ENCODE measurements around the gene SIGLEC7.
"Not testable (repeated sequence)": the region's sequence is repeated elsewhere in the genome, so short reads cannot be mapped to it uniquely, and the experiment has no call there.

Gene SIGLEC7

DNA sequence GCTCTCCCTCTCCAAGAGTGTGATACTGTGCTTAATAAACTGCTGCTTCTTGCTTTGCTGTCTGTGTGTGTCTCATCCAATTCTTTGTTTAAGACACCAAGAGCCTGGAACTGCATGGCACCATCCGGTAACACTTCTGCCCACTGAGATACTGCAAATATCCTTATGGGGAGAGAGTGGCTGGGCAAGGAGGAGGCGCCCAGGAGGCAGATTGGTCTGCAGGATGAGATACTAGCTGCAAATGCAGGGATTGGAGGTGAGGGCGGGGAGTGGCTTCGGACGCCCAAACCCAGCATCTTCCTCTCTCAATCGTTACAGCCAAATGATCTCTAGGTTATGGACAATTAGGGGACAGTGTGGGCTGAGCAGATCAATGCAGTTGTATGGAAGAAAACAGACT, 1.7 kb upstream of the SIGLEC7 start:
- no peak for DNase-seq

DNA sequence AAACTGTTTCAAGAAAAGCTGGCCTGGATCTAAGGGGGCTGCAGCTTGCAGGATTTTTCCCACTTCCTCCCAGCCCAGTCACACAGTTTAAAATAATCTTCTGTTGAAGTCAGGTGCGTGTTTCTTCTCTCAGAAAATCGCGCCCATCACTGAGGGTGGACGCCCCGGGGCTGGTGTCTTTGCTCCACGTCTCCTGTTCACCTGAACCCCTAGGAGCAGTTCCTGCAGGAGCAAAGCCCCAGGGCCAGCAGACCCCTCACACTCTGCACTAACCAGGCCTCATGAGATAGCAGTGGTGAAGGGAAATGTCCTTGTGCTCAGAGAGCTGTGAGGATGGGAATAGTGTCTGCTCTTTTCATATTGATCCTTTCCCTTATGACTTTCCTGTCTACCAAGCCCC, 920 bp upstream of the SIGLEC7 start:
- no peak for DNase-seq

DNA sequence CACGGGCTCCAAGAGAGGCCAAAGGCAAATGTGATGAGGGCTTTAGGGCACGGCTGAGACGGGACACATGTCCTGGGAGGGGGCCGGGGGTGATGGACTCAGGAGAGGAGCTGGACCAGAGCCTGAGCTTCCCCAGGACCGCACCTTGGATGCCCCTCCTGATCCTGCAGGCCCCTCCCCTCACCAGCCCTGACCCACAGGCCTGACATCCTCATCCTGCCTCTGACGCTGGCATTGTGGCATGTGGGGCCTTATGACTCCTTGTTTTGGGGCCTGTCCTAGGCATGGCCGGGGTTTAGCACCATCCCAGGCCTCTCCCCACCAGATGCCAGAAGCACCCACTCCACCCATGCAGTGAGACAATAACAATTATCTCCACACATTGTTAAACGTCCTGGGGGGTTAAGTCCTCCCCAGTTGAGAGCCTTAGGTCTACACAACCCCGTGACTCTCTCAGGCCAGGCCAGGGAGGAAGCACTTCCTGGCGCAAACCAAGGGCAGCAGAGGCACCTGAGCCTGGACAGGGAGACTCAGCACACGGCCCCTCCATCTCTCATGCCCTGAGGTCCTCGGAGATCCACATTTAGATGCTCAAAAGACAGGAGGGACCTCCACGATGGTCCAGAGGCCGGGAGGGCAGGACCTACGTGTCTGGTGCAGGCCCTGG, 841 bp downstream of the SIGLEC7 start:
- DNase-seq = not testable (repeated sequence)

DNA sequence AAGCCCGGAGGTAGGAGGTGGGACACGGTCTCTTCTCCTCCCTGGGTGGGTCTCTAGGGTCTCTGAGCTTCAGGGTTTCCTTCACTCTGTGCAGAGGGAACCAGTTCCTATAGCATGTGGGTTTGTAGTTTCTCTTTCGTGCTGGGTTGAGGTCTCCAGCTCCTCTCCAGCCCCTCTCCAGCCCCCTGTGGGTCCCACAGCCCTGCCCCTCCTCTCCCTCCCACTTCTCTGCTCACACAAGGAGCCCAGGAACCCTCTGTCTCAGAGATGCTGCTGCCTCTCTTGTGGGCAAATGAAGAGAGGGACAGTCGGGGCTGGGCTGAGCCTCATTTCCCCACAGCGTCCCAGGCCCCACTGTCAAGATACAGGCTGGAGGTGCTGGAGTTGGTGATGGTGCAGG, 1.4 kb downstream of the SIGLEC7 start:
- no peak for DNase-seq

DNA sequence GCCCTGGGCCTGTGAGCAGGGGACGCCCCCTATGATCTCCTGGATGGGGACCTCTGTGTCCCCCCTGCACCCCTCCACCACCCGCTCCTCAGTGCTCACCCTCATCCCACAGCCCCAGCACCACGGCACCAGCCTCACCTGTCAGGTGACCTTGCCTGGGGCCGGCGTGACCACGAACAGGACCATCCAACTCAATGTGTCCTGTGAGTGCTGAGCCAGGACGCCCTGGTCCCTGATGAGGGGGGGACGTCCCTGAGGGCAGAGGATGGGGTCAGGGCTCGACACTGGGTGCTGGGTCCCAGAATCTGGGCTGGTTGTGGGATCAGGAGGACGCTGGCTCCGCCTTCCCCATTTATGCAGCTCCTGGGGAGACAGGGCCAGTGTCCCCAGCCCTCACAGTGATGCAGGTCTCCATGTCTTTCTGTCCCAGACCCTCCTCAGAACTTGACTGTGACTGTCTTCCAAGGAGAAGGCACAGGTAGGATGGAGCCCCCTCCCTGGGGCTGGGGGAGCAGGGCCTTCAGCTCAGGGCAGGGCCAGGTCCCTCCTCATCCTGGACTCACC, 2.5 kb downstream of the SIGLEC7 start:
- no peak for DNase-seq

DNA sequence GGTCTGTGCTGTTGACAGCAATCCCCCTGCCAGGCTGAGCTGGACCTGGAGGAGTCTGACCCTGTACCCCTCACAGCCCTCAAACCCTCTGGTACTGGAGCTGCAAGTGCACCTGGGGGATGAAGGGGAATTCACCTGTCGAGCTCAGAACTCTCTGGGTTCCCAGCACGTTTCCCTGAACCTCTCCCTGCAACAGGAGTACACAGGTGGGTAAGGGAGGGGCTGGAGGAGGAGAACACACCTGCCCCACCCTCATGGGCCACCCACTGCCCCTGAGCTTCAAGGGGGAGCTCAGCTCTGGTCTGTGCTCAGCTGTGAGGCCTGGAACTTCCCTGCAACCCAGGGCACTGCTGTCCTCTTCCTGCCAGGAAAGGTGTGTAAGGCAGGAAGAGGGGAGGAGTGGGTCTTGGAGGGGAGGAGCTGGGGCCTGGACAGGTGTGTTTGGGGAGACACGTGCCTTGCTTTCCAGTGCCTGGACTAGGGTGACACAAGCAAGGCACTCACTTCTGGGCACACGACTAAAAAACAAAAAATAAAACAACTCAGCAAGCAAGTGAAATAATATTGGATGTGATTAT, 3.9 kb downstream of the SIGLEC7 start:
- DNase-seq = no peak

DNA sequence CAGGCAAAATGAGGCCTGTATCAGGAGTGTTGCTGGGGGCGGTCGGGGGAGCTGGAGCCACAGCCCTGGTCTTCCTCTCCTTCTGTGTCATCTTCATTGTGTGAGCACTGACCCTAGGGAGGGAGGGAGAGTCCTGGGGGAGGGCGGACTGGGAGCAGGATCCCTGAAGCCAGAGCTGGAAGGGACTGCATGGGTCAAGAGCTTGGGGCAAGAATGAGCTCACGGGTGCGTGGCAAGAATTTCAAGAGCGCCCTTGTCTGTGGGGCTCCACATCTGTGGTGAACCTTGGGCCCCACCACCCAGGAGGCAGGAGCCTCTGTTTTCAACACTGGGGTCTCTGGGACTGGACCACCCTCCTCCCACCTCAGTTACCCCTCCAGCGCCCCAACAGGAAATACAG, 4.7 kb downstream of the SIGLEC7 start:
- DNase-seq = no peak

DNA sequence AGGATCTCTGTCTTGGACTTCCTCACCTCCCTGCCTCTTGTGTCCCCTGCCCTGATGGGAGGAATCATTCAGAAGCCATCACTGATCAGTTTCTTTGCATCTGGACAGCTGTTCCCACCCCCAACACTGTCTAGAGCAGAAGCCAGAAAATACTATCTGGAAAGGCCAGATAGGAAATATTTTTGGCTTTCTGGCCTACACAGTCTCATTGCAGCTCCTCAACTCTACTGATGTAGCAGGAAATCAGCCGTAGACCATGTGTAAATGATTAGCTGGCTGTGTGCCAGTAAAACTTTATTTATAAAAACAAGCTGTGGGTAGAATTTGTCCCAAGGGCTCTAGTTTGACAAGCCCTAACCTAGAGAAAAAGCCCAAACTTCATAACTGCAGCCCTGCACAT, 5.6 kb downstream of the SIGLEC7 start:
- no peak for DNase-seq

DNA sequence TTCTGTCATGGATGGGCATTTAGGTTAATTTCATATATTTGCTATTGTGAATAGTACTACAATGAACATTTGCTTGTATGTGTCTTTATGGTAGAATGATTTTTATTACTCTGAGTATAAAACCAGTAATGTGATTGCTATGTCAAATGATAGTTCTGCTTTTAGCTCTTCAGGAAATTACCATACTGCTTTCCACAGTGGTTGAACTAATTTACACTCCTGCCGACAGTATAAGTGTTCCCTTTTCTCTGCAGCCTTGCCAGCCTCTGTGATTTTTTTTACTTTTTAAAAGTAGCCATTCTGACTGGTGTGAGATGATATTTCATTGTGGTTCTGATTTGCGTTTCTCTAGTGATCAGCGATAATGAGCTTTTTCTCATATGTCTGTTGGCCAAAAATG, 6.5 kb downstream of the SIGLEC7 start:
- DNase-seq = no peak

DNA sequence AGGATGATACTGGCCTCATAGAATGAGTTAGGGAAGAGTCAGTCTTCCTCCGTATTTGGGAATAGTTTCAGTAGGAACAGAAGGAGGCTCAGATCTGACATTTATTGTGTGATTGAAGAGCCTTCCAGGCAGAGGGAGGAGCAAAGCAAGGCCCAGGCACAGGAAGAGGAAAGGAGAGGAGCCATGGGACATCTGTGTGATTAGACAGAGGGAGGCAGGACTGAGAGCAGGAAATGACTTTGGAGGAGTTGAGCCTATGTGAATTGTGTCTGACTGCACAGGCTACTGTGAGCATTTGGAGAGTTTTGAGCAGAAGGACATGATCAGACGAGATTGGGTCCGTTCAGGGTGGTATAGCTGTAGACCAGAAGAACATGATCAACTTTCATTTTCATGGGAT, 8.5 kb downstream of the SIGLEC7 start:
- DNase-seq = no peak

DNA sequence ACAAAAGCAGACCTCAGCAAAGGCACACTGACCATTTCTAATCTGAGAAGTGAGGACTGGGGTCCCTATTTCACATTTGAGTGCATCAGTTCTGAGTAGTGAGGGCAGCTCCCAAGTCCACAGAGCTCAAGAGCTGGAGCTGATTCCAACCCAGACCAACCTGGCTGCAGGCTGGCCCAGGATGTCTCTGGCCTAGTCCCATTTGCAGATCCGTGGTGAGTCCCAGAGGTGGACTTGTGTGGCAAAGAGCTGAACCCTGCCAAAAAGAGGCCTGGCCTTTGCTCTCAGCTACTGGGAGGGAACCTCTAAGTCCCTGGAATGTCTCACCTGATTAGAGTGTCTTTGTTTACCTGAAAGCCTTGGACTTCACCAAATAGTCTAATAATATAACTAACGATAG, 14.6 kb downstream of the SIGLEC7 start:
- no peak for DNase-seq

DNA sequence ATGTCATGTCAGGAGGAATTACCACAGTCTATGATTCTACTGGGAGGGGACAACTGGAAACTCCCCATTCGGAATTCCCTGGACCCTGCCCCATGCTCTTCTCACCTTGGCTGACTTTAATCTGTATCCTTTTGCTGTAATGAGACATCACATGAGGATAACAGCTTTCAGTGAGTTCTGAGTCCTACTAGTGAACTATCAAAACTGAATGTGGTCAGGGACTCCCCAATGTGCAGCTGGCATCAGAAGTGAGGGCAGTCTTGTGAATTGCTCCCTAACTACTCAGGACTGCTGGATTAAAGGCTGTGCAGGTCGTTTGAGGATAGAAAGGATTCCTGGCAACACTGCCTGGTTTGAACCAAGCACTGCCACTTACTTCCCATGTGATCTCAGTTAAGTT, 15.2 kb downstream of the SIGLEC7 start:
- no peak for DNase-seq

DNA sequence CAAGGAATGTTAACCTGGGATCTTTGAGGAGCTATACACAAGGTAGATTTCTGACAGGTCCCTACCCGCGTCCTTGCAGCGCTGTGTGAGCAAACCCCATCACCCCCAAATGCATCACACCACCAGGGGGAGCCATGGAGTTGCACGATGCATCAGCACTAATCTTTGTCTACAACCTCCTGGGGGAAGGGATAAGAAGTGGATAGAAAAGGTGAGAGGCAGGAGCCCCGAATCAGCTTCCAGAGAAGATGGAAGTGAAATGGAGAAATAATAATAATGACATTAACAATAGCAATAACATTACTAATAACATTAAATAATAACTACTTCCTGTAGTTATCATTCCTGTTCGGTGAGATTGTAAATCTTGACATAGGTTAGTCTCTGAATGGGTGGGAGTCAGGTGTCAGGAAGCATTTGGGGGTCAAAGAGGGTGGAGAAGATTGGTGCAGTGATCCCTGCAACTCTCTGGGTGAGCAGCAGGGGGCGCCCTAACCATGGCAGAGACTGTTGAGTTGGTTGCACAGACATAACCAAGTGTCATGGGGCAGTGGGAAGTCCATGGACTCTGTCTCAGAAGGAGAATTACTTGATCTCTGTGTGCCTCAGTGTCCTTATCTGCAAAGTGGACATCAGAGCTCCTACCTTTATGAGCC, 16.5 kb downstream of the SIGLEC7 start:
- no peak for DNase-seq

DNA sequence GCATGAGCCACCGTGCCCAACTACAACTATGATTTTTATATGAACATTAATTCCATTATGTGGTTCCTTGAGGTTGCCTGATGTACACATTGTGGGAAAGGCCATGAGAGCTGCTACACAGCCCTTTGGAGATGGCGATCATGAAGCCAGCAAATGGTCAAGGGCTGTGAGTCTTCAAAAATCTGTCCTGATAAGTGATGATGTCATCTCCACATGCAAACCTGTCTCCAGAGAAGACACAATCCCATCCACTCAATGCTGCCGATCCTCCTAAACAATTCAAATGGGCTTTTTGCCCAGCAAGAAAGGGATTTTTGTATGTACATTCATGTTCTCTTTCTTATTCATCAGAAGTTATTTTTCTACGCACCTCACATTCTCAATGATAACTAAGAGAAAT, 17.6 kb downstream of the SIGLEC7 start:
- DNase-seq = no peak

DNA sequence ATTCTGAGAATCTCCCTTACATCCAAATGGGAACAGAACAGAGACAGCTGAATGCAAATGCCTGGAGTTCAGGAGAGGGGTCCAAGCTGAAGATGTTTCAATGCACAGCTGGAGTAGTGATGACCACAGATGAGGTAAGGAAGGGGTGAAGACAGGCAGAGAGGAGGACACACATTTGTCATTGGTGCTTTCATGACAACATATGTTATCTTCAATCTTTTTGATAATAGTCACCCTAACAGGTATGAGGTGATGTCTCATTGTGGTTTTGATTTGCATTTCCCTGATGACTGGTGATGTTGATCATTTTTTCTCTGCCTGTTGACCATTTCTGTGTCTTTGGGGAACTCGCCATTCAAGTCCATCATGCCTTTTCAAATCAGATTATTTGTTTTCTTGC, 19.2 kb downstream of the SIGLEC7 start:
- DNase-seq = no peak

DNA sequence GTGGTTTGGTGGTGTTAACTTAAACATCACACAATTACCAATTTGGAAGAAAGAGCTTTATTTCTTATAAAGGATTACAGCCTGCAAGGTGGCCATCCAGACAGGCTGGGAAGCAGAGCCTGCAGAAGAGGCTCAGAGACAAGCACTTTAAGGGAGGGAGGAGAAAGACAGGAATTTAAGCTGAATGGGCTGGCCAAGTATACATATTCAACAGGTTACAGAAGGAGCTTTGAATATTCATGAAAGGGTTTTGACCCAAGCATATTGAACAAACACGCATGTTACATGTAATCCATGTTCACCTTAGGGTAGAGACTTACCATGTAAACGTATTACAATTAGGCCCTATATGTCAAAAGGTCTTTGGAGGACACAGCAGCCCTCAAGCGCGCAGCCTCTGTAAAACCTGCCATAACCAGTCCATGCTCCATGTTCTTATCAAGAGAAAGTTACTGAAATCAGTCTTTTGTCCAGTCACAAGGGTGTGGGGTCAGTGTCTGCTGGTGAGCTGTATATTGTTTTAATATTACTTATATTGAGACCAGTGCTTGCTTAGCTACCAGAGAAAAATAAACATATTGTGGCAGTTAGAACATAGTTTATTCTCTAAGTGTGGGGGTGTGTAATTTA, 19.9 kb downstream of the SIGLEC7 start:
- no peak for DNase-seq

DNA sequence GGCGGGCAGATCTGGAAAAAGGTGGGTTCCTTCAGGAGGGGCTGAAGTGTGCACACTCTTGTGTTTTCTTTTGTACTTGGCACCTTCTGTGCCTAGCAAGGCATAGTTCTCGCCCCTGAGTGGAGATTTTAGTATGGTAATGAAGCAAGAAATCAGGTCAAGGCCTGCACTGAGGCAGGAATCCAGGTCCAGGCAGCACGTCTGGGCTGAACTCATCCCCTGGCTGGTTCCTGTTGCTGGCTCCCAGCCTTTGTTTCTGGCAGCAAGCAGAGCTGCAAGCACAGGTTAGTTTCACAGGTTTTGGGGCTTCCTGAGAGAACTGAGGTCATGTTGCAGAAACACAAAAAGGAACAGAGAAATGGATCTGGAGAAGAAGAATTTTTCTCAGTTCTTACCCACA, 21.2 kb downstream of the SIGLEC7 start:
- DNase-seq = no peak

DNA sequence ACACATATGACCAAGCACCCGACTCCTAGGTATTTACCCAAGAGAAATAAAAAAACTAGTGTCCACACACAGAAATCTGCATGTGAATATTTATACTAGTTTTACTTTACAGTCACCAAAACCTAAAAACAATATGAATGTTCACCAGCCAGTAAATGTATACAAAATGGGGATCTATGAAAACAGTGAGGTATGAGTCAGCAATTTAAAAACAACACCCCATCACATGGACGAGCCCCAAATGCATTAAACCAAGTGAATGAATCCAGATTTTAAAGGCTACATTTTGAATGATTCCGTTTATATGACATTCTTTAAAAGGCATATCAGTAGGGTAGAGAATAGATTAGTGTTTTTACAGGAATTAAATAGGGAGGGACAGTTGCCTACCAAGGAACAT, 22.1 kb downstream of the SIGLEC7 start:
- DNase-seq = no peak

DNA sequence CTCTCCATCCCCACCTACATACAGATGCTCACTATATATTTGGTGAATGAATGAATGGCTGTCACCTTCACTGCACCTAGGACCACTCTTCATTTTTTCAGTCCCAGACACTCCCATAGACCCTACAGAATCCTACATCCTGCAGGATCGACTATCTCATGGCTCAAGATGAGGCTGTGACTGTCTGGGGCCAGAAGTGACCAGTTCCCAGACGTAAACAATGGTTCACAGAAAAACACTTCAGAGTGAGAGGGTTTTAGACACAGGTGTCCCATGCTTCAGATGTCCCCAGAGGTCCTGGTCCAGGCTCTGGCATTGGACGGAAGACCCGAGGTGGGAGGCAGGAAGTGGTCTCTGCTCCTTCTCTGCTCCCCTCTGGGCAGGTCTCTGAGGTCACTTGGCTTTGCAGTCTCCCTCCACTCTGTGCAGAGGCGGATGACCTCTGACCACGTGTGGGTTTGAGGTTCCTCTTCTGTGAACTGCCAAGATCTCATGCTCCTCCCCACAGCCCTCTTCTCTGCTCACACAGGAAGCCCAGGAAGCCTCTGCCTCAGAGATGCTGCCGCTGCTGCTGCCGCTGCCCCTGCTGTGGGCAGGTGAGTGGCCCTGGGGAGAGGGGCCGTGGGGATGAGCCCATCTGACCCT, 24.9 kb downstream of the SIGLEC7 start:
- DNase-seq = no peak

DNA sequence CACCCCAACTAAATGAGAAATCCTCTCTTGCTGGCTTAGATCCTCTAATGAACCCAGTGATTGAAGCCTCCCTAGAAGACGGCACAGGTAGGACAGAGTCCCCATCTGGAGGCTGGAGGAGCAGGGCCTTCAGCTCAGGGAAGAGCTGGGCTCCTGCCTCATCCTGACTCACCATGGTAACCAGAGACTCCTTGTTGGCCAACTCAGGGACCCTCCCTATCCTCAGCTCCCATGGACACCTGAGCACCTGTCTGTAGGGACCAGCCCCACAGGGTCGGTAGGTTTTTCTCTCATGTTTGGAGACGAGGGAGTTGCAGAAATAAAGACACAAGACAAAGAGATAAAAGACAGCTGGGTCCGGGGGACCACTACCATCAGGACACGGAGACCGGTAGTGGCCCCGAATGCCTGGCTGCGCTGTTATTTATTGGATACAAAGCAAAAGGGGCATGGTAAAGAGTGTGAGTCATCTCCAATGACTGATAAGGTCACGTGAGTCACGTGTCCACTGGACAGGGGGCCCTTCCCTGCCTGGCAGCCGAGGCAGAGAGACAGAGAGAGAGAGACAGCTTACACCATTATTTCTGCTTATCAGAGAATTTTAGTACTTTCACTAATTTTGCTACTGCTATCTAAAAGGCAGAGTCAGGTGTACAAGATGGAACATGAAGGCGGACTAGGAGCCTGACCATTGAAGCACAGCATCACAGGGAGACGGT, 26.6 kb downstream of the SIGLEC7 start:
- no peak for DNase-seq

DNA sequence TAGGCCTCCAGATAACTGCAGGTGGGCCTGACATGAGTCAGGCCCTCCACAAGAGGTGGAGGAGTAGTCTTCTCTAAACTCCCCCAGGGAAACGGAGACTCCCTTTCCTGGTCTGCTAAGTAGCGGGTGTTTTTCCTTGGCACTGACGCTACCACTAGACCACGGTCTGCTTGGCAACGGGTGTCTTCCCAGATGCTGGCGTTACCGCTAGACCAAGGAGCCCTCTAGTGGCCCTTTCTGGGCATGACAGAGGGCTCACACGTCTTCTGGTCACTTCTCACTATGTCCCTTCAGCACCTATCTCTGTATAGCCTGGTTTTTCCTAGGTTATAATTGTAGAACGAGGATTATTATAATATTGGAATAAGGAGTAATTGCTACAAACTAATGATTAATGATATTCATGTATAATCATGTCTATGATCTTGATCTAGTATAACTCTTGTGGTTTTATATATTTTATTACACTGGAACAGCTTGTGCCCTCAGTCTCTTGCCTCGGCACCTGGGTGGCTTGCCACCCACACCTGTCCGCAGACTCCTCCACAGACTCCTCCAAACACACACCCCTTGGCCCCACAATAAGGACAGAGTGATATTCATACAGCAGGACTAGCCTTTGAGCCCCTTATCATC, 27.3 kb downstream of the SIGLEC7 start:
- not testable (repeated sequence) for DNase-seq

DNA sequence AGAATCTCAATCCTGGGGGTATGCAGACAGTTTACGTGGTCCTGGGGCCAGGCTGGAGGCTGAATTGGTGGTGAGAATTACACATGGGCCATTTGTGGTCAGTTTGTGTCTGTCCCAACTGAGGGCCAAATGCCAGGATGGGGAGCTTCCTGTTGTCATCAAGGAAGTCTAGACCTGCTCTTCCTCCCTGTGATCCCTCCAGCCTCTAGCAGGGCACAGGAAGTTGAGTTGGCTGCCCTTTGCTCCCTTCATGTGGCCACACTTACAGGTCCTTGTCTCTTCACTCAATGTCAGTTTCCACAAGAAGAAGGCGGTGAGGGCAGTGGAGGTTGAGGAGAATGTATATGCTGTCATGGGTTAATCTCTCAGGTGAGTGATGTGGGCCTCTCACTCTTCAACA, 30.1 kb downstream of the SIGLEC7 start:
- DNase-seq = no peak

All from 8988T (cell line).